ENCODE data around the gene RAB5IF. TPM values are rescaled to one million over a fixed set of nuclear protein-coding genes. Genes with fewer than 3 reads are reported as not detected.

The RAB5IF gene
- total and polyA plus RNA-seq, 4 experiments from 2014 or later = 63.4 to 212 (median 115) TPM

DNA sequence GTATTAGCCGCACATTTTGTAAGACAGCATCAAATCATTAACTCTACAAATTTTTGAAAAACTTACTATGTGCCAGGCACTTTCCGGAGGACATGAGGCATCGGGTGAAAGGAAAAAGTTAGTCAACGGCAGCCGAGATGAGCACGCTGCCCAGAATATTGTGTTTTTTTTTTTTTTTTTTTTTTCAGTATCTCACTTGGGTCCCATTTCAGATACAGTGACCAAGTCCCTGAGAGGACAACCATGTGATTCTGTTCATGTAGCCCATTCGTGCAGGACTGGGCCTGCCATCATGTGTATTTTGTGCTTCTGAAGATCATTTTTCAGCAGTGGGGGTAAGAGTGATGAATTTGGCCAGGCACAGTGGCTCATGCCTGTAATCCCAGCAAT is 39.1 kb downstream of the RAB5IF start:
- CTCF ChIA-PET (ENCODE audit: partially characterized antibody) = interaction anchor here (0.6 to 6.8 kb wide), 10 partner anchors 10 to 1166 kb away, joined by 3 to 83 read pairs (median 5); partner anchors contain the start of gene RAB5IF
- POLR2A ChIA-PET (ENCODE audit: partially characterized antibody) = interaction anchor here (0.9 to 7.1 kb wide), 11 partner anchors 9 to 691 kb away, joined by 3 to 131 read pairs (median 4); partner anchors contain the start of genes RAB5IF, SCAND1 and TGIF2
- H3K4me1 Mint-ChIP-seq = peaks cover 28 to 68% (median 49%) of the 10 kb centered on the region in 4 donors
- Histone ChIP-seq H3K27me3 (ENCODE audit: insufficient read depth, low read length) (no peaks in the 10 kb centered on the region), H3K9me3 (ENCODE audit: control insufficient read depth in 1 of 2, low read length in 2 of 2) (no peaks in the 10 kb centered on the region), H3K36me3 (ENCODE audit: insufficient read depth, low read length) (peaks cover 18% of the 10 kb centered on the region), H3K4me3 (ENCODE audit: low read length in 2 of 2) (peak overlapping the region; percentile 68 to 83), H3K4me1 (ENCODE audit: insufficient read depth, low read length) (peaks cover 48% of the 10 kb centered on the region), H3K27ac (ENCODE audit: low read depth, low read length) (peak overlapping the region; percentile 77)
- peak in 1 of 5 donors; percentile 76 for DNase-seq
- H3K27me3 Mint-ChIP-seq = no peaks in the 10 kb centered on the region
- intact Hi-C loops (cut with micrococcal nuclease) = loop anchor here (1.0 to 5.0 kb wide), 3 partner anchors 14 to 103 kb away; partner anchors contain the start of genes NDRG3 and RAB5IF
- H3K4me3 Mint-ChIP-seq = peak overlapping the region; percentile 92 to 99 (median 98)
- H3K36me3 Mint-ChIP-seq = peaks cover 15 to 40% of the 10 kb centered on the region in 2 donors
- H3K27ac Mint-ChIP-seq = peak overlapping the region; percentile 95 to 99 (median 97)
- no peaks in the 10 kb centered on the region for H3K9me3 Mint-ChIP-seq

DNA sequence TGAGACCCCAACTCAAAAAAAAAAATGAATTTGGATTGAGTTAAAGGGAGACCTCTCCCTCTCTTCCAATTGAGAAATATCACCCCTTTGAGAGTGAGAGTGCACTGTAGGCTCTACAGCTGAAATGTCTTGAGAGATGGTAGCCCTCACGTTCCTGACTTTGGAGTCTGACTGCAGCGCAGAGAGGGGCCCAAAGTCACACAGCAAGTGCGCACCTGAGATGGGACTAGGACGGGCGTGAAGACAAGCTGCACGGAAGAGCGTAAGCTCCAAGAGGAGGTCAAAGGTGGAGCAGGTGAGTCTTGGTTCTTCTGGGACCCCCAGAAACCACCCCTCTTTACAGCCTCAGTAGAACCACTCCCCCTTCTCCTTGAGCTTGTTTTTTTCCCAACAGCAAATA is 39.8 kb downstream of the RAB5IF start:
- ChIA-PET CTCF (ENCODE audit: partially characterized antibody) (interaction anchor here (0.9 to 6.8 kb wide), 17 partner anchors 9 to 163 kb away, joined by 3 to 83 read pairs (median 5); partner anchors contain the start of gene RAB5IF), POLR2A (ENCODE audit: partially characterized antibody) (interaction anchor here (0.7 to 7.1 kb wide), 15 partner anchors 9 to 190 kb away, joined by 3 to 131 read pairs (median 4); partner anchors contain the start of genes DSN1, NDRG3, RAB5IF and TGIF2)
- Histone ChIP-seq H3K27ac (ENCODE audit: low read depth, low read length) (peak overlapping the region; percentile 77), H3K4me3 (ENCODE audit: low read length in 2 of 2) (peak overlapping the region; percentile 75 to 83), H3K4me1 (ENCODE audit: insufficient read depth, low read length) (peaks cover 48% of the 10 kb centered on the region), H3K9me3 (ENCODE audit: control insufficient read depth in 1 of 2, low read length in 2 of 2) (no peaks in the 10 kb centered on the region), H3K27me3 (ENCODE audit: insufficient read depth, low read length) (no peaks in the 10 kb centered on the region), H3K36me3 (ENCODE audit: insufficient read depth, low read length) (peaks cover 13% of the 10 kb centered on the region)
- H3K36me3 Mint-ChIP-seq = peaks cover 15 to 37% of the 10 kb centered on the region in 2 donors
- no peaks in the 10 kb centered on the region for H3K27me3 Mint-ChIP-seq
- peaks cover 28 to 68% (median 49%) of the 10 kb centered on the region in 4 donors for H3K4me1 Mint-ChIP-seq
- intact Hi-C loops (cut with micrococcal nuclease) = loop anchor here (1.0 to 5.0 kb wide), 3 partner anchors 15 to 102 kb away; partner anchors contain the start of genes NDRG3 and RAB5IF
- no peaks in the 10 kb centered on the region for H3K9me3 Mint-ChIP-seq
- H3K27ac Mint-ChIP-seq = peak overlapping the region; percentile 97 to 99 (median 98)
- H3K4me3 Mint-ChIP-seq = peak overlapping the region; percentile 92 to 99 (median 98)
- no peak for DNase-seq

DNA sequence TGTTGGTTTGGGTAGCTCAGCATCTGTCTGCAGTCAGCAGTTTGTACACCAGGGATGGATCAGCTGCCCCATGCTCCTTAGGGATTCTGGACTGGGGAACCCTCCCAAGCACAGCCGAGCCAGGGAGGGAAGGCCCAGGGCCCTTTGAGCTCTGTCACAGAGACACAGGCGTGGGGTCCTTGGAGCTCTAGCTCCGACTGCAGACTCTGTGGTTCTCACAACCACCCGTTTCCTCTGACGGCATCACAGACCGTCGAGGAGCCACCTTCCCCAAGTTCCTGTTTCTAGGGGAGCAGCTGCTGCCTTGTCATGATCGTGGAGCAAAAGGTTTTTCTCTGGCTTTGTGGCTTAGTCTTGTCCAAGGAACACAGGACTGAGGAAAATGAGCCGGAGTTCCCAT is 40.4 kb downstream of the RAB5IF start, which contains the start of gene SLA2:
SLA2 (minus strand) TSS at position 199 of the 400 bp plus-strand sequence. CDS start 4,861 bp downstream, outside the sequence.
- H3K4me3 ChIP-seq (ENCODE audit: low read length in 2 of 2) = peak within 1 kb of the TSS; percentile 75 to 83
- peaks cover 28 to 67% (median 49%) of the 10 kb centered on the region in 4 donors for H3K4me1 Mint-ChIP-seq
- ChIA-PET POLR2A (ENCODE audit: partially characterized antibody) (interaction anchor here (0.6 to 7.1 kb wide), 16 partner anchors 8 to 190 kb away, joined by 3 to 131 read pairs (median 4); partner anchors contain the start of genes DSN1, NDRG3, RAB5IF and TGIF2), CTCF (ENCODE audit: partially characterized antibody) (interaction anchor here (0.6 to 6.8 kb wide), 19 partner anchors 9 to 769 kb away, joined by 3 to 83 read pairs (median 4); partner anchors contain the start of gene RAB5IF)
- peak within 1 kb of the TSS; percentile 77 for H3K27ac ChIP-seq (ENCODE audit: low read depth, low read length)
- peaks cover 12 to 33% of the 10 kb centered on the region in 2 donors for H3K36me3 Mint-ChIP-seq
- peak within 1 kb of the TSS; percentile 92 to 99 (median 98) for H3K4me3 Mint-ChIP-seq
- H3K36me3 ChIP-seq (ENCODE audit: insufficient read depth, low read length) = peaks cover 8% of the 10 kb centered on the region
- H3K9me3 ChIP-seq (ENCODE audit: control insufficient read depth in 1 of 2, low read length in 2 of 2) = no peaks in the 10 kb centered on the region
- peak within 1 kb of the TSS; percentile 97 to 99 (median 98) for H3K27ac Mint-ChIP-seq
- no peaks in the 10 kb centered on the region for H3K27me3 Mint-ChIP-seq
- no peaks in the 10 kb centered on the region for H3K9me3 Mint-ChIP-seq
- DNase-seq = peak; percentile 65 to 85 (median 71)
- H3K4me1 ChIP-seq (ENCODE audit: insufficient read depth, low read length) = peaks cover 47% of the 10 kb centered on the region
- intact Hi-C loops (cut with micrococcal nuclease) = loop anchor here (1.0 to 5.0 kb wide), 4 partner anchors 16 to 101 kb away; partner anchors contain the start of genes NDRG3 and RAB5IF
- no peaks in the 10 kb centered on the region for H3K27me3 ChIP-seq (ENCODE audit: insufficient read depth, low read length)

DNA sequence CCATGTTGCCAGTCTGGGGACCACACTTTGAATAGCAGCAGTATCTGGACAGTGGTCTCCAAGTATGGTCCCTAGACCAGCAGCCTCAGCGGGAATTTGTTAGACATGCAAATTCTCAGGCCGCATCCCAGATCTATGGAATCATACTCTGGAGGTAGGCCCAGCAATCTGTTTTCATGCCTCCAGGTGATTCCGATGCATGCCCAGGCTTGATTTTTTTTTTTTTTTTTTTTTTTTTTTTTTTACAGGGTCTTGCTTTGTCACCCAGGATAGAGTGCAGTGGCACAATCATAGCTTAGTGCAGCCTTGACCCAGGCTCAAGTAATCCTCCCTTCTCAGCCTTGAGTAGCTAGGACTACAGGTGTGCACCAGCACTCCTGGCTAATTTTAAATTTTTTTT is 41.1 kb downstream of the RAB5IF start:
- no peak for DNase-seq
- H3K36me3 Mint-ChIP-seq = peaks cover 9 to 33% of the 10 kb centered on the region in 2 donors
- no peaks in the 10 kb centered on the region for H3K9me3 Mint-ChIP-seq
- peak overlapping the region; percentile 97 to 99 (median 98) for H3K27ac Mint-ChIP-seq
- H3K4me3 Mint-ChIP-seq = peak overlapping the region in 7 of 8 donors; percentile 57 to 99 (median 98)
- Histone ChIP-seq H3K36me3 (ENCODE audit: insufficient read depth, low read length) (peaks cover under 1% of the 10 kb centered on the region), H3K27ac (ENCODE audit: low read depth, low read length) (peak overlapping the region; percentile 77), H3K27me3 (ENCODE audit: insufficient read depth, low read length) (no peaks in the 10 kb centered on the region), H3K4me3 (ENCODE audit: low read length in 2 of 2) (peak overlapping the region in 1 of 2 donors; percentile 83), H3K9me3 (ENCODE audit: control insufficient read depth in 1 of 2, low read length in 2 of 2) (no peaks in the 10 kb centered on the region), H3K4me1 (ENCODE audit: insufficient read depth, low read length) (peaks cover 40% of the 10 kb centered on the region)
- CTCF ChIA-PET (ENCODE audit: partially characterized antibody) = interaction anchor here (0.6 to 6.8 kb wide), 11 partner anchors 10 to 770 kb away, joined by 3 to 83 read pairs (median 5); partner anchors contain the start of gene RAB5IF
- POLR2A ChIA-PET (ENCODE audit: partially characterized antibody) = interaction anchor here (0.6 to 7.1 kb wide), 8 partner anchors 12 to 127 kb away, joined by 3 to 131 read pairs (median 10); partner anchors contain the start of genes DSN1, RAB5IF and TGIF2
- no peaks in the 10 kb centered on the region for H3K27me3 Mint-ChIP-seq
- intact Hi-C loops (cut with micrococcal nuclease) = loop anchor here (1.0 to 5.0 kb wide), 2 partner anchors 34 to 101 kb away; partner anchors contain the start of gene NDRG3
- H3K4me1 Mint-ChIP-seq = peaks cover 25 to 62% (median 44%) of the 10 kb centered on the region in 4 donors

DNA sequence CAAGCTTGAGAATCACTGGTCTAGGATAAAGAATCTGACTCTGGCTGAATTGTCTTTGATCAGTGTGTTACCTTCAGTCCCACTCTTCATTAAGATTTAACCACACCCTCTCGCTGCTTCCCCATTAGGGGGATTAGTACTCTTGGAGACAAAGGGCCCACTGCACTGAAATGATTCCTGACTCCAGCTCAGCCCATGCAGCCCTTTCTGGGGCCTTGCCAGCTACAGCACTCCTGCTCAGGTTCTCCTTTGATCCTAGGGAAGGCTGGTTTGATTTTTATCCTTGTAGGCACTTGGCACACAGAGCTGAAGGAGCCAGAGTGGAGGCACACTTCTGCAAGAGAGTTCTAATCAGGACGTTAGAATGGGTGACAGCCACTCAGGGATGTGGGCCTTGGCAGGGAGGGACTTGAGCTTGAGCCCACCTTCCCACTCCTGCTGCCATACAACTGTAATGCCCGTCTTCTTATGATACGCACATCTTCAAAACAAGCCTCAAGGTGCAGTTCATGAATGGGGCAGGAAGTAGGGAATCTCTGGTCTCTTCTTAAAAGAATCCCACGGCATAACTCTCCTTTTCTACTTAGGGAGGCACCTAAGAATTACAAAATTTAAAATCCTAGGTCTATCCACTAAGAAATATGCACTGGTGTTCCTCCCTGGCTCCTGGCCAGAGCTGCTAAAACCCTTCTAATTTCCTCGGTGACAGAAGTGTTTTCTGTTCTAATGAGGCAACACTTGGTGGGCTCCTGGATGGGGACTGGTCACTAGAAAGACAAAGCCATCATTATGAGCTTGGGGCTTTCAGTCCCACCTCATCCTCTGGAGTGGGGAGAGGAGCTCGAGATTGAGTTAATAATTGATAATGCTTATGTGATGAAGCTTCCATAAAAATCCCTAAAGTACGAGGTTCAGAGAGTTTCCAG is 41.9 kb downstream of the RAB5IF start:
- no peak for DNase-seq
- H3K4me3 ChIP-seq (ENCODE audit: low read length in 2 of 2) = no peak overlapping the region
- H3K4me1 ChIP-seq (ENCODE audit: insufficient read depth, low read length) = peaks cover 33% of the 10 kb centered on the region
- H3K27me3 ChIP-seq (ENCODE audit: insufficient read depth, low read length) = no peaks in the 10 kb centered on the region
- no peak overlapping the region for H3K27ac ChIP-seq (ENCODE audit: low read depth, low read length)
- intact Hi-C loops (cut with micrococcal nuclease) = loop anchor here (5.0 kb wide), 1 partner anchor 100 kb away; the partner anchor contains the start of gene NDRG3
- H3K4me3 Mint-ChIP-seq = peak overlapping the region in 7 of 8 donors; percentile 40 to 98 (median 57)
- no peaks in the 10 kb centered on the region for H3K27me3 Mint-ChIP-seq
- no peaks in the 10 kb centered on the region for H3K36me3 ChIP-seq (ENCODE audit: insufficient read depth, low read length)
- H3K9me3 ChIP-seq (ENCODE audit: control insufficient read depth in 1 of 2, low read length in 2 of 2) = no peaks in the 10 kb centered on the region
- peaks cover 9 to 32% of the 10 kb centered on the region in 2 donors for H3K36me3 Mint-ChIP-seq
- POLR2A ChIA-PET (ENCODE audit: partially characterized antibody) = interaction anchor here (1.6 to 7.1 kb wide), 4 partner anchors 11 to 39 kb away, joined by 3 to 131 read pairs (median 48); partner anchors contain the start of gene RAB5IF
- CTCF ChIA-PET (ENCODE audit: partially characterized antibody) = interaction anchor here (0.7 to 6.8 kb wide), 6 partner anchors 17 to 107 kb away, joined by 3 to 83 read pairs (median 15); partner anchors contain the start of gene RAB5IF
- H3K4me1 Mint-ChIP-seq = peaks cover 21 to 54% (median 38%) of the 10 kb centered on the region in 4 donors
- H3K9me3 Mint-ChIP-seq = no peaks in the 10 kb centered on the region
- peak overlapping the region; percentile 57 to 98 (median 96) for H3K27ac Mint-ChIP-seq

DNA sequence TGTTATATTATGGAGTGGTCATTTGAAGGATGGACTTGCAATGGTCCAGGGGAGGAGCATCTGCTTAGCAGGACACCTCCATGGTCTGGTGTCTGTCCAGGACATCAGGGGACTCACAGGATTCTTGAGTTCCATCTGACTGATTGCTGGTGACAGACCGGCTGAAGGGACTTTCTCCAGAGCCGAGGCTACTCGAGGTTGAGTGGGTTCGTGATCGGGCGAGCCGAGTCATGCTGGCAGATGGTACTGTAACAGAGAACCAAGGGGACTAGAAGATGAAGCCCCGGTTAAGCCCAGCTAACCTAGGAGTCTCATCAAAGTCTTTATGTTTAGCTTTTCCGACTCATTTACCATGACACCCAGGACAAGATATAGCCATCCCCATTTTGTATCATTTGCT is 47.9 kb downstream of the RAB5IF start:
- DNase-seq = no peak
- Mint-ChIP-seq H3K4me1 (peaks cover 8 to 14% (median 10%) of the 10 kb centered on the region in 4 donors), H3K9me3 (peaks cover 0 to 2% (median 0%) of the 10 kb centered on the region in 8 donors), H3K4me3 (no peak overlapping the region), H3K27me3 (no peaks in the 10 kb centered on the region), H3K36me3 (peaks cover 22 to 33% of the 10 kb centered on the region in 2 donors), H3K27ac (peak overlapping the region in 1 of 7 donors; percentile 31)
- Histone ChIP-seq H3K36me3 (ENCODE audit: insufficient read depth, low read length) (peaks cover 4% of the 10 kb centered on the region), H3K4me1 (ENCODE audit: insufficient read depth, low read length) (peaks cover 11% of the 10 kb centered on the region), H3K4me3 (ENCODE audit: low read length in 2 of 2) (no peak overlapping the region), H3K27ac (ENCODE audit: low read depth, low read length) (no peak overlapping the region), H3K9me3 (ENCODE audit: control insufficient read depth in 1 of 2, low read length in 2 of 2) (no peaks in the 10 kb centered on the region), H3K27me3 (ENCODE audit: insufficient read depth, low read length) (no peaks in the 10 kb centered on the region)
- CTCF ChIA-PET (ENCODE audit: partially characterized antibody) = interaction anchor here (2.4 kb wide), 1 partner anchor 101 kb away, joined by 5 read pairs; no protein-coding TSS in a partner anchor
- intact Hi-C loops (cut with micrococcal nuclease) = no loop called here
- POLR2A ChIA-PET (ENCODE audit: partially characterized antibody) = no interaction called here

Measured in CD4-positive, alpha-beta memory T cell (primary cell).